Esophagus squamous epithelium (tissue), 5 donors: ENCODE results near the gene OR51I2. TPM values are rescaled to one million over a fixed set of nuclear protein-coding genes. Genes with fewer than 3 reads are reported as not detected.

Source experiments
- DNase-seq: peaks from one replicate; lab custom pipeline; 2025; lab: John Stamatoyannopoulos, UW
- H3K27ac ChIP-seq, 4 donors: fragments of 200-600 bp; sonication (generic); one replicate each; pipeline ENCODE4 v1.5.1; 2016 to 2019; ENCODE audit warnings: mild to moderate bottlenecking in 1 of 4
- H3K27me3 ChIP-seq, 4 donors: fragments of 200-600 bp; sonication (generic); 1 replicate in 3 of 4; 2 replicates in 1 of 4; pipeline versions ENCODE4 v1.5.1 to v1.6.0; 2017 to 2021; ENCODE audit warnings: antibody characterized with exemption in 1 of 4
- H3K36me3 ChIP-seq, 3 donors: fragments of 200-600 bp; sonication (generic); one replicate each; pipeline ENCODE4 v1.5.1; 2016 to 2019
- H3K4me1 ChIP-seq, 3 donors: fragments of 200-600 bp; sonication (generic); one replicate each; pipeline ENCODE4 v1.5.1; 2017 to 2019
- H3K4me3 ChIP-seq, 4 donors: fragments of 200-600 bp; sonication (generic); 1 replicate in 3 of 4; 2 replicates in 1 of 4; pipeline ENCODE4 v1.5.1; 2016 to 2019; ENCODE audit warnings: mild to moderate bottlenecking in 2 of 4, moderate library complexity in 1 of 4
- H3K9me3 ChIP-seq, 3 donors: fragments of 200-600 bp; sonication (generic); one replicate each; pipeline ENCODE4 v1.5.1; 2016 to 2019
- CTCF ChIP-seq, 6 experiments: fragments of 450-650 bp in 4 of 6; fragments of 200-600 bp in 2 of 6; sonication (generic) in 2 of 6; IDR thresholded peaks; one replicate each; pipeline ENCODE4 v1.5.1; 2016 to 2019; ENCODE audit warnings: antibody characterized with exemption in 6 of 6, mild to moderate bottlenecking in 4 of 6, moderate library complexity in 4 of 6
- POLR2A ChIP-seq, 4 donors: fragments of 450-650 bp; IDR thresholded peaks; one replicate each; pipeline ENCODE4 v1.6.1; 2017; ENCODE audit warnings: antibody characterized with exemption in 4 of 4, mild to moderate bottlenecking in 4 of 4, moderate library complexity in 3 of 4
- WGBS, 2 donors: methylation state at CpG; one replicate each; pipeline ENCODE4 v1.1.5; 2018; 5-methylcytosine and 5-hydroxymethylcytosine counted together
- intact Hi-C: fragments of 100-400 bp; cut with DNase I; formaldehyde crosslinking; loops from one replicate; pipeline ENCODE4 v1.15.0; 2022
- total RNA-seq, 4 donors: library from RNA; depleted of rRNA; stranded (reverse); fragments of >200 nt; gene quantifications; one replicate each; pipeline ENCODE4 v1.1.0, GENCODE V29; 2016
- donor health status: DM: yes; HTN: yes; CAD: no.

The OR51I2 gene
- total RNA-seq, 4 donors from 2014 or later = not detected

- no peak for TF ChIP-seq POLR2A (IDR thresholded peaks at IDR 0.05)
- TF ChIP-seq CTCF (IDR thresholded peaks at IDR 0.05) = no peak
- no peaks in the 10 kb centered on the region for H3K27me3 ChIP-seq
- intact Hi-C loops = no loop called here
- H3K36me3 ChIP-seq = no peaks in the 10 kb centered on the region
- H3K4me1 ChIP-seq = no peaks in the 10 kb centered on the region
- no peak for DNase-seq
- no peaks in the 10 kb centered on the region for H3K9me3 ChIP-seq
- H3K27ac ChIP-seq = no peak overlapping the region
- H3K4me3 ChIP-seq = no peak overlapping the region
- WGBS, 2 donors = 92 to 100% methylated on average over 4 of the region's 4 CpGs
Observed at GRCh38 chr11:5488798-5489399, 39.8 kb downstream of the OR51I2 start.

- TF ChIP-seq POLR2A (IDR thresholded peaks at IDR 0.05) (no peak), CTCF (IDR thresholded peaks at IDR 0.05) (no peak)
- 43 to 46% methylated on average over 4 to 5 of the region's 5 CpGs for WGBS, 2 donors
- DNase-seq = no peak
- H3K27ac ChIP-seq = no peak overlapping the region
- H3K4me1 ChIP-seq = no peaks in the 10 kb centered on the region
- H3K27me3 ChIP-seq = no peaks in the 10 kb centered on the region
- H3K36me3 ChIP-seq = no peaks in the 10 kb centered on the region
- intact Hi-C loops = no loop called here
- no peaks in the 10 kb centered on the region for H3K9me3 ChIP-seq
- H3K4me3 ChIP-seq = no peak overlapping the region
Observed at GRCh38 chr11:5489576-5490357, 40.6 kb downstream of the OR51I2 start.

GRCh38 chr11:5499671-5500070 lies 50.5 kb downstream of the OR51I2 start:
- TF ChIP-seq POLR2A (IDR thresholded peaks at IDR 0.05) = no peak
- no peak for TF ChIP-seq CTCF (IDR thresholded peaks at IDR 0.05)

GRCh38 chr11:5500393-5500801 lies 51.3 kb downstream of the OR51I2 start:
- no peak overlapping the region for H3K27ac ChIP-seq
- DNase-seq = no peak
- intact Hi-C loops = no loop called here
- H3K9me3 ChIP-seq = no peaks in the 10 kb centered on the region
- H3K27me3 ChIP-seq = no peaks in the 10 kb centered on the region
- TF ChIP-seq POLR2A (IDR thresholded peaks at IDR 0.05) = no peak
- TF ChIP-seq CTCF (IDR thresholded peaks at IDR 0.05) = no peak
- no peak overlapping the region for H3K4me3 ChIP-seq
- no peaks in the 10 kb centered on the region for H3K36me3 ChIP-seq
- WGBS, 2 donors = 60 to 69% methylated on average over 3 to 6 of the region's 6 CpGs
- H3K4me1 ChIP-seq = no peaks in the 10 kb centered on the region

More at GRCh38 chr11:5499671-5500070, 50.5 kb downstream of the OR51I2 start:
- H3K4me3 ChIP-seq = no peak overlapping the region
- no peaks in the 10 kb centered on the region for H3K4me1 ChIP-seq
- DNase-seq = no peak
- WGBS, 2 donors = 45 to 71% methylated on average over 2 of the region's 2 CpGs
- H3K27ac ChIP-seq = no peak overlapping the region
- no peaks in the 10 kb centered on the region for H3K36me3 ChIP-seq
- H3K9me3 ChIP-seq = no peaks in the 10 kb centered on the region
- intact Hi-C loops = no loop called here
- no peaks in the 10 kb centered on the region for H3K27me3 ChIP-seq

- H3K27ac ChIP-seq = no peak overlapping the region
- intact Hi-C loops = no loop called here
- DNase-seq = no peak
- no peaks in the 10 kb centered on the region for H3K9me3 ChIP-seq
- TF ChIP-seq POLR2A (IDR thresholded peaks at IDR 0.05) (no peak), CTCF (IDR thresholded peaks at IDR 0.05) (no peak)
- H3K4me3 ChIP-seq = no peak overlapping the region
- no peaks in the 10 kb centered on the region for H3K4me1 ChIP-seq
- no peaks in the 10 kb centered on the region for H3K27me3 ChIP-seq
- no peaks in the 10 kb centered on the region for H3K36me3 ChIP-seq
- 50 to 69% methylated on average over 2 of the region's 2 CpGs for WGBS, 2 donors
Observed at GRCh38 chr11:5504403-5504921, 55.3 kb downstream of the OR51I2 start.
